Measurements from ENCODE around the gene CNTNAP2. TPM values are rescaled to one million over a fixed set of nuclear protein-coding genes. Genes with fewer than 3 reads are reported as not detected.

Gene CNTNAP2
- total and polyA plus RNA-seq, 9 of the 15 experiments (the other 6 are each of a cell fraction or from before 2014, with no cell fraction given), result 0.04 to 0.62 (median 0.09) TPM; not detected in 4

GRCh38 chr7:146112755-146113154, 3.8 kb upstream of the CNTNAP2 start:
- no peaks in the 10 kb centered on the region for H3K9me3 ChIP-seq (replicated peaks; ENCODE audit: control insufficient read depth, insufficient read depth, low read depth, low read length)
- no peaks in the 10 kb centered on the region for H3K9me1 ChIP-seq (ENCODE audit: control insufficient read depth, insufficient read depth, low read length)
- no peak overlapping the region for H3K27ac ChIP-seq (ENCODE audit: extremely low read depth, low read depth, low read length)
- DNase-seq (ENCODE audit: extremely low read depth in 1 of 4, low spot score in 3 of 4) (no peak), FAIRE-seq (no peak), ATAC-seq (no peak)
- H3K27me3 ChIP-seq (ENCODE audit: control insufficient read depth in 2 of 2, insufficient read depth in 2 of 2, low read length in 2 of 2), result peaks cover 0 to 10% of the 10 kb centered on the region in 2 experiments; a peak in 3 of 5 replicates
- in situ Hi-C loops (cut with MboI), result no loop called here
- POLR2A ChIA-PET, result no interaction called here
- TF ChIP-seq REST (IDR thresholded peaks at IDR 0.05; ENCODE audit: borderline replicate concordance), result 0 out of 2 replicates have a peak, but pooled peaks have one; percentile 8
- no peak for TF ChIP-seq REST (CRISPR knock-in tag; IDR thresholded peaks at IDR 0.05; ENCODE audit: low read depth)
- no peak for TF ChIP-seq TAF7 (tag; IDR thresholded peaks at IDR 0.05)
- H3K4me3 ChIP-seq, result no peak overlapping the region
- peaks cover 2% of the 10 kb centered on the region; the same call in 1 of the 2 replicates for H4K20me1 ChIP-seq (replicated peaks; ENCODE audit: control insufficient read depth, insufficient read depth, low read length)
- no peak overlapping the region for H2AFZ ChIP-seq (ENCODE audit: low read depth, low read length)
- CTCF ChIA-PET (ENCODE audit: low intra/inter-chr PET ratio), result no interaction called here
- WGBS (ENCODE audit: insufficient coverage, low coverage, missing lambda C conversion rate), result 4% methylated on average over 1 of the region's 1 CpG
- BruUV-seq (replicated peaks), result no TSS peak
- H3K4me1 ChIP-seq (replicated peaks in 1 of 2; ENCODE audit: control insufficient read depth in 2 of 2, insufficient read depth in 2 of 2, low read length in 2 of 2), result peaks cover 0 to 15% of the 10 kb centered on the region in 2 experiments; a peak in 3 of 5 replicates
- H3K9ac ChIP-seq (ENCODE audit: insufficient read depth in 1 of 2, low read depth in 2 of 2, low read length in 2 of 2), result no peak overlapping the region
- no peak overlapping the region for H3K4me2 ChIP-seq (ENCODE audit: insufficient read depth, low read length)
- H3K79me2 ChIP-seq (ENCODE audit: control insufficient read depth, insufficient read depth, low read length), result no peaks in the 10 kb centered on the region
- no peaks in the 10 kb centered on the region for H3K36me3 ChIP-seq (ENCODE audit: control insufficient read depth, insufficient read depth, low read length)
- intact Hi-C loops (cut with micrococcal nuclease), result no loop called here
